ENCODE results near the gene DNAI2. TPM values are rescaled to one million over a fixed set of nuclear protein-coding genes. Genes with fewer than 3 reads are reported as not detected.
A peak's percentile ranks its signal among the peaks of the same experiment; 100 is the strongest.

Gene DNAI2
- total RNA-seq, 1 donor from 2014 or later: not detected

GRCh38 chr17:74272731-74273201, 1.3 kb upstream of the DNAI2 start:
- H3K79me2 ChIP-seq (ENCODE audit: insufficient read depth, low read length): no peaks in the 10 kb centered on the region
- peaks cover 20% of the 10 kb centered on the region for H3K4me1 ChIP-seq (ENCODE audit: insufficient read depth, low read length)
- Mint-ChIP-seq H3K9me3 (ENCODE audit: unreplicated experiment) (no peaks in the 10 kb centered on the region), H3K27ac (ENCODE audit: unreplicated experiment) (peak overlapping the region; percentile 63), H3K4me1 (ENCODE audit: low read depth, unreplicated experiment) (peaks cover 18% of the 10 kb centered on the region), H3K4me3 (ENCODE audit: unreplicated experiment) (peak overlapping the region; percentile 14), H3K36me3 (ENCODE audit: low read depth, unreplicated experiment) (no peaks in the 10 kb centered on the region), H3K27me3 (ENCODE audit: low read depth, unreplicated experiment) (peaks cover 31% of the 10 kb centered on the region)
- no peaks in the 10 kb centered on the region for H4K20me1 ChIP-seq (ENCODE audit: insufficient read depth, low read length)
- DNase-seq (ENCODE audit: low read depth): peak; percentile 83
- no peak overlapping the region for H3K4me3 ChIP-seq (ENCODE audit: insufficient read depth, low read depth, low read length)
- H3K4me2 ChIP-seq (ENCODE audit: low read length): peak overlapping the region; percentile 64
- TF ChIP-seq CTCF (IDR thresholded peaks at IDR 0.05; ENCODE audit: insufficient read depth, low read depth, low read length): no peak
- TF ChIP-seq EZH2 (IDR thresholded peaks at IDR 0.05; ENCODE audit: insufficient read depth, low read length): no peak
- H3K9me3 ChIP-seq (ENCODE audit: insufficient read depth, low read depth, low read length): no peaks in the 10 kb centered on the region
- no peaks in the 10 kb centered on the region for H3K36me3 ChIP-seq (ENCODE audit: insufficient read depth, low read length)
- H3K27ac ChIP-seq (ENCODE audit: low read depth, low read length): no peak overlapping the region
- H2AFZ ChIP-seq (ENCODE audit: low read depth, low read length): no peak overlapping the region
- no peak for FAIRE-seq
- no peak overlapping the region for H3K9ac ChIP-seq (ENCODE audit: low read length)
- peaks cover 22% of the 10 kb centered on the region for H3K27me3 ChIP-seq (ENCODE audit: insufficient read depth, low read length)

DNA sequence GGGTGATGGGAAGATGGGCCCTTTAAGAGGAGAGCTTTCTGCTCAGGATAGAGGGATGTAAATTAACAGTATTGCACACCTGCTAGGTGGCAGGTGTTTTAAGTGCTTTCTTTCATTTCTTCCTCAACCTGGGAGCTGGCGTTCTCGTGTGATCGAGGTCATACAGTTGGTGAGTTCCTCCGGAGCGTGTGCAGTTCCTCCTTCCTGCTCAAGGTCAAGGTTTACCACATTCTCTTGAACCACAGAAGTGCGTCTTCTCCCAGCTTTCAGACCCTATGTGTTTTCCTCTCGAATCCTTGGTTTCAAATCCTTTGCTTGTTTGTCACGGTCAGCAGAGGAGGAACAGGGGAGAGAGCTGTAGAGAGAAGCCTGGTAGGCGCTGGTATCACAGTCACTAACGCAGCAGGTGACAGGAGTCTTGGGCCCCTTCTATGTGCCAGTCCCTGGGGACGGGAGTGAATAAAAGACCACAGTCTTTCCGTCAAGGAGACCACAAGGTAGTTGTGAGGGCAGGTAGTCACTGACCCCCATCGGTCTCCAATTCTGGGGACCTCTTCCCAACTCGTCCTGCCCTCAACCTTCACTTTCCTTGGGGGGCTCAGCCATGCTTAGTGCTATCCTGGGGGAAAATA, 791 bp downstream of the DNAI2 start:
- no peak overlapping the region for H3K4me2 ChIP-seq (ENCODE audit: low read length)
- H3K79me2 ChIP-seq (ENCODE audit: insufficient read depth, low read length): no peaks in the 10 kb centered on the region
- Mint-ChIP-seq H3K36me3 (ENCODE audit: low read depth, unreplicated experiment) (no peaks in the 10 kb centered on the region), H3K27me3 (ENCODE audit: low read depth, unreplicated experiment) (peaks cover 30% of the 10 kb centered on the region), H3K9me3 (ENCODE audit: unreplicated experiment) (no peaks in the 10 kb centered on the region), H3K27ac (ENCODE audit: unreplicated experiment) (no peak overlapping the region), H3K4me1 (ENCODE audit: low read depth, unreplicated experiment) (peaks cover 18% of the 10 kb centered on the region), H3K4me3 (ENCODE audit: unreplicated experiment) (no peak overlapping the region)
- no peak overlapping the region for H3K4me3 ChIP-seq (ENCODE audit: insufficient read depth, low read depth, low read length)
- no peak overlapping the region for H3K9ac ChIP-seq (ENCODE audit: low read length)
- no peaks in the 10 kb centered on the region for H4K20me1 ChIP-seq (ENCODE audit: insufficient read depth, low read length)
- no peak overlapping the region for H2AFZ ChIP-seq (ENCODE audit: low read depth, low read length)
- H3K9me3 ChIP-seq (ENCODE audit: insufficient read depth, low read depth, low read length): no peaks in the 10 kb centered on the region
- DNase-seq (ENCODE audit: low read depth): no peak
- no peaks in the 10 kb centered on the region for H3K36me3 ChIP-seq (ENCODE audit: insufficient read depth, low read length)
- no peak overlapping the region for H3K27ac ChIP-seq (ENCODE audit: low read depth, low read length)
- H3K27me3 ChIP-seq (ENCODE audit: insufficient read depth, low read length): peaks cover 22% of the 10 kb centered on the region
- TF ChIP-seq CTCF (IDR thresholded peaks at IDR 0.05; ENCODE audit: insufficient read depth, low read depth, low read length): no peak
- no peak for TF ChIP-seq EZH2 (IDR thresholded peaks at IDR 0.05; ENCODE audit: insufficient read depth, low read length)
- peaks cover 20% of the 10 kb centered on the region for H3K4me1 ChIP-seq (ENCODE audit: insufficient read depth, low read length)
- no peak for FAIRE-seq

- H3K9ac ChIP-seq (ENCODE audit: low read length): peak overlapping the region; percentile 34
- H3K36me3 Mint-ChIP-seq (ENCODE audit: low read depth, unreplicated experiment): no peaks in the 10 kb centered on the region
- H3K9me3 ChIP-seq (ENCODE audit: insufficient read depth, low read depth, low read length): no peaks in the 10 kb centered on the region
- no peak overlapping the region for H3K4me2 ChIP-seq (ENCODE audit: low read length)
- DNase-seq (ENCODE audit: low read depth) (peak; percentile 67), FAIRE-seq (no peak)
- H3K36me3 ChIP-seq (ENCODE audit: insufficient read depth, low read length): no peaks in the 10 kb centered on the region
- H3K27ac ChIP-seq (ENCODE audit: low read depth, low read length): no peak overlapping the region
- H3K9me3 Mint-ChIP-seq (ENCODE audit: unreplicated experiment): no peaks in the 10 kb centered on the region
- H3K27ac Mint-ChIP-seq (ENCODE audit: unreplicated experiment): no peak overlapping the region
- peaks cover 30% of the 10 kb centered on the region for H3K27me3 Mint-ChIP-seq (ENCODE audit: low read depth, unreplicated experiment)
- peaks cover 20% of the 10 kb centered on the region for H3K4me1 ChIP-seq (ENCODE audit: insufficient read depth, low read length)
- H3K4me1 Mint-ChIP-seq (ENCODE audit: low read depth, unreplicated experiment): peaks cover 18% of the 10 kb centered on the region
- H3K79me2 ChIP-seq (ENCODE audit: insufficient read depth, low read length): no peaks in the 10 kb centered on the region
- H3K4me3 Mint-ChIP-seq (ENCODE audit: unreplicated experiment): no peak overlapping the region
- H3K4me3 ChIP-seq (ENCODE audit: insufficient read depth, low read depth, low read length): no peak overlapping the region
- H2AFZ ChIP-seq (ENCODE audit: low read depth, low read length): no peak overlapping the region
- H3K27me3 ChIP-seq (ENCODE audit: insufficient read depth, low read length): peaks cover 24% of the 10 kb centered on the region
- no peaks in the 10 kb centered on the region for H4K20me1 ChIP-seq (ENCODE audit: insufficient read depth, low read length)
- no peak for TF ChIP-seq EZH2 (IDR thresholded peaks at IDR 0.05; ENCODE audit: insufficient read depth, low read length)
These were observed 2.0 kb downstream of the DNAI2 start for GRCh38 chr17:74276051-74276476.

All from astrocyte (in vitro differentiated cells and primary cell).